SU-DHL-6 (cell line): ENCODE measurements around the gene PAIP2.

ENCODE experiments used
- H2AFZ ChIP-seq: fragments of 200-600 bp; sonication (generic); 2 replicates; pipeline ENCODE4 v1.6.1; 2014; ENCODE audit warnings: low read depth, mild to moderate bottlenecking, moderate library complexity, mixed read lengths, antibody characterized with exemption, low read length; ENCODE audit not compliant: severe bottlenecking
- H3F3A ChIP-seq: fragments of 200-600 bp; shearing (Covaris generic); 2 replicates; pipeline ENCODE4 v1.6.0; 2016; ENCODE audit warnings: antibody characterized with exemption, mild to moderate bottlenecking; ENCODE audit not compliant: insufficient read depth
- H3K27ac ChIP-seq: fragments of 200-600 bp; sonication (generic); 2 replicates; pipeline ENCODE4 v1.5.1; 2016; ENCODE audit warnings: low read depth, mild to moderate bottlenecking, low read length, moderate library complexity, mixed read lengths
- H3K27me3 ChIP-seq: fragments of 200-600 bp; sonication (generic), shearing (Covaris generic); 2 replicates; pipeline ENCODE4 v1.6.0; 2014; ENCODE audit warnings: mild to moderate bottlenecking, low read length
- H3K36me3 ChIP-seq: fragments of 200-600 bp; sonication (generic); 2 replicates; pipeline ENCODE4 v1.6.1; 2014; ENCODE audit warnings: mild to moderate bottlenecking, low read length, mixed read lengths
- H3K4me2 ChIP-seq: fragments of 300-600, 200-600 bp; shearing (Covaris generic), sonication (generic); 2 replicates; pipeline ENCODE4 v1.6.0; 2014; ENCODE audit warnings: low read length, low read depth, mild to moderate bottlenecking; ENCODE audit not compliant: poor library complexity, severe bottlenecking
- H3K4me3 ChIP-seq: fragments of 200-600 bp; sonication (generic); 2 replicates; pipeline ENCODE4 v1.5.1; 2014; ENCODE audit warnings: antibody characterized with exemption, low read length, mild to moderate bottlenecking, mixed read lengths; ENCODE audit not compliant: insufficient read depth, poor library complexity, severe bottlenecking
- H3K79me2 ChIP-seq: fragments of 200-600 bp; sonication (generic); 2 replicates; pipeline ENCODE4 v1.6.1; 2014; ENCODE audit warnings: mild to moderate bottlenecking, low read length, moderate library complexity; ENCODE audit not compliant: insufficient read depth
- H3K9ac ChIP-seq: fragments of 200-600 bp; sonication (generic); 2 replicates; pipeline ENCODE4 v1.7.0; 2014; ENCODE audit warnings: mild to moderate bottlenecking, low read length
- H3K9me2 ChIP-seq: fragments of 200-600 bp; sonication (generic); replicated peaks from 2 replicates; pipeline ENCODE4 v1.6.1; 2014; ENCODE audit warnings: low read length; ENCODE audit not compliant: insufficient read depth
- H3K9me3 ChIP-seq: fragments of 200-600 bp; sonication (generic); 2 replicates; pipeline ENCODE4 v1.6.1; 2014; ENCODE audit warnings: low read length, mixed read lengths; ENCODE audit not compliant: insufficient read depth
- H4K20me1 ChIP-seq: fragments of 200-600 bp; sonication (generic); 2 replicates; pipeline ENCODE4 v1.6.1; 2014; ENCODE audit warnings: low read depth, mild to moderate bottlenecking, antibody characterized with exemption, low read length, moderate library complexity, mixed read lengths
- CTCF ChIP-seq: fragments of 200-600 bp; sonication (generic); IDR thresholded peaks from one replicate; pipeline ENCODE4 v1.5.1; 2017; ENCODE audit warnings: antibody characterized with exemption, mild to moderate bottlenecking, low read length, moderate library complexity; ENCODE audit not compliant: insufficient read depth, poor library complexity, severe bottlenecking
- EZH2phosphoT487 ChIP-seq: fragments of 200-600 bp; sonication (generic), shearing (Covaris generic); conservative IDR thresholded peaks from 2 replicates; pipeline ENCODE4 v1.6.1; 2018; ENCODE audit warnings: mild to moderate bottlenecking, antibody characterized with exemption, low read length, moderate library complexity, mixed read lengths

PAIP2 gene

DNA sequence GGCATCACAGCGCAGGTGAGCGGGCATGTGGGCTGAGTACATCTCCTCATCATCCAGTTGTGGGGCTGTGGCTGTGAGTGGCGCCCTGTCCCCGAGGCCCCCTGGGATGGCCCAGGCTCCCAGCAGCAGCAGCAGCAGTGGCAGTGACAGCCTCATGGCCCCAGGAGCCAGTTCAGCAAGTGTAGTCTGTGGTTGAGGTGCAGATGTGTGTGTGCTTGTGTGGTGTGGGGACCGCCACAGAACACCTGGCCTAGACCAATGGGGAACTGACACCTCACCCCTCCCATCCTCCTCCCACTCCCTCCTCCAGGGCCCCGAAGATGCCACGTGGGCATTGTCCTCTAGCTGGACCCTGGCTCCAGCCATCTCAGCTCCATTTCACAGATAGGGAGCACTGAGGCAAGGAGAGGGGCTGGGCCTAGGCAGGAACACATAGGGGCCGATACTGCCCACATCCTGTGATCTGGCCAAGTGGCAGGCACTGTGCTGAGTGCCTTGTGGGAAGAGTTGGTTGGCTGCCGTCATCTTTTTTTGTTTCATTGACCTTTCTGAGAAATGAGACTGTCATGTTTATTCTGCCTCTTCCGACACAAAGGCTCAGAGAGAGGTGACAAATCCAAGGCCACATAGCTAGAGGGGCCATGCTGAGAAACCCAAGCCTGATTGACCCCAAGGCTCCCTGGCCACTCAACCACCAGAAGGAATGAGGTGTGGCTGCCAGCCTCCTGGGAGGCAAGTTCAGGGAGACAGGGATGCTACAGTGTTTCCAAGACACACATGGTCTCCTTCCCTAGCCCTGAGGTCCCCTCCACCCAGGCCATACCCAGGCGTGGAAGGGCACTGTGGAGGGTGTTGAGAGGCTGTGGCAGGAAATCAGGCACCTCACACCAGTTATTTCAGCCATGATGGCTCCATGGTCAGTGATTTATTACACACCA, 48.3 kb downstream of the PAIP2 start, which contains the start of gene MZB1:
Gene MZB1 (minus strand): TSS at position 213 of the 938 bp plus-strand sequence. CDS start 57 bp downstream, at position 156.
- Histone ChIP-seq H2AFZ (no peak within 1 kb of the TSS), H3K4me3 (peak within 1 kb of the TSS; percentile 60), H3K9me3 (no peaks in the 10 kb centered on the region), H4K20me1 (no peaks in the 10 kb centered on the region), H3K4me2 (peak within 1 kb of the TSS; percentile 88), H3K36me3 (no peaks in the 10 kb centered on the region), H3K27me3 (no peaks in the 10 kb centered on the region), H3K9ac (peak within 1 kb of the TSS; percentile 77), H3K79me2 (peaks cover 28% of the 10 kb centered on the region), H3F3A (peaks cover 50% of the 10 kb centered on the region), H3K9me2 (no peaks in the 10 kb centered on the region), H3K27ac (peak within 1 kb of the TSS; percentile 93)
- TF ChIP-seq CTCF = no peak
- no peak for TF ChIP-seq EZH2phosphoT487

GRCh38 chr5:139390639-139391569, 49.2 kb downstream of the PAIP2 start:
- Histone ChIP-seq H3K36me3 (no peaks in the 10 kb centered on the region), H3K9me2 (no peaks in the 10 kb centered on the region), H3K27me3 (no peaks in the 10 kb centered on the region), H3K9ac (peak overlapping the region; percentile 77), H4K20me1 (no peaks in the 10 kb centered on the region), H3K4me2 (peak overlapping the region; percentile 88), H2AFZ (peak overlapping the region; percentile 57), H3K27ac (peak overlapping the region; percentile 93), H3K9me3 (no peaks in the 10 kb centered on the region), H3F3A (peaks cover 41% of the 10 kb centered on the region), H3K79me2 (peaks cover 28% of the 10 kb centered on the region), H3K4me3 (peak overlapping the region; percentile 59)
- TF ChIP-seq CTCF (no peak), EZH2phosphoT487 (no peak)

- Histone ChIP-seq H2AFZ (peak overlapping the region; percentile 57), H3K4me2 (peak overlapping the region; percentile 88)
Measured at GRCh38 chr5:139391570-139392323, 50.1 kb downstream of the PAIP2 start.

More at GRCh38 chr5:139391570-139392323, 50.1 kb downstream of the PAIP2 start:
- TF ChIP-seq EZH2phosphoT487 = no peak
- no peak for TF ChIP-seq CTCF
- H3K79me2 ChIP-seq = peaks cover 28% of the 10 kb centered on the region
- H3K9me3 ChIP-seq = no peaks in the 10 kb centered on the region
- no peaks in the 10 kb centered on the region for H3K9me2 ChIP-seq
- H3K27ac ChIP-seq = peak overlapping the region; percentile 93
- H3K27me3 ChIP-seq = no peaks in the 10 kb centered on the region
- H3F3A ChIP-seq = peaks cover 37% of the 10 kb centered on the region
- no peaks in the 10 kb centered on the region for H4K20me1 ChIP-seq
- peak overlapping the region; percentile 77 for H3K9ac ChIP-seq
- H3K4me3 ChIP-seq = peak overlapping the region; percentile 59
- H3K36me3 ChIP-seq = no peaks in the 10 kb centered on the region
